GM12878 (cell line): ENCODE data around the gene ZNF124. TPM values are rescaled to one million over a fixed set of nuclear protein-coding genes. Genes with fewer than 3 reads are reported as not detected.
"Not testable (repeated sequence)": the region's sequence is repeated elsewhere in the genome, so short reads cannot be mapped to it uniquely, and the experiment has no call there.

Experiments used
- ATAC-seq: fragments of 200-7000 bp; cut with Tn5 transposase; 3 replicates; pipeline ENCODE4 v1.9.1; 2020; ENCODE audit warnings: mild to moderate bottlenecking, moderate library complexity
- BruUV-seq: library from RNA; stranded (reverse); fragments of 400-500 nt; replicated peaks from 2 replicates; lab custom pipeline; 2021; lab: Mats Ljungman, UMichigan
- CTCF ChIA-PET: fragments of 300-600 bp; sonication (Branson Sonifier 250); formaldehyde crosslinking; extraction: SDS; loops from one replicate; lab custom pipeline; 2021; ENCODE audit warnings: inconsistent platforms; lab: Yijun Ruan, JAX
- POLR2A ChIA-PET: fragments of 350-600 bp; formaldehyde crosslinking; extraction: SDS; loops from one replicate; lab custom pipeline; 2021; ENCODE audit warnings: inconsistent platforms; lab: Charles Lee
- RAD21 ChIA-PET: fragments of 300-600 bp; sonication (Branson Sonifier 250); formaldehyde crosslinking; loops from one replicate; lab custom pipeline; 2023; ENCODE audit warnings: antibody characterized with exemption; ENCODE audit not compliant: unreplicated experiment; lab: Charles Lee
- SMC1A ChIA-PET: fragments of 300-600 bp; sonication (Branson Sonifier 250); formaldehyde crosslinking; loops from one replicate; lab custom pipeline; 2023; ENCODE audit not compliant: unreplicated experiment, uncharacterized antibody; lab: Charles Lee
- DNase-seq: peaks from one replicate; pipeline ENCODE4 v3.0.0-alpha.2; 2011; ENCODE audit warnings: low read depth, low spot score
- FAIRE-seq: peaks from 3 replicates; lab custom pipeline; 2011; peaks lifted over from hg19 to GRCh38; lab: Jason Lieb, UNC
- H2AFZ ChIP-seq: 2 replicates; pipeline ENCODE4 v1.6.0; 2011; ENCODE audit warnings: low read depth, low read length, control low read depth; ENCODE audit not compliant: control insufficient read depth
- H3K27ac ChIP-seq: 2 replicates; pipeline ENCODE4 v1.5.1; 2011; ENCODE audit warnings: control low read depth; ENCODE audit not compliant: control insufficient read depth, insufficient read depth
- H3K27me3 ChIP-seq, 2 experiments: replicated peaks in 1 of 2; 2 replicates each; pipeline versions ENCODE4 v1.6.0 to v1.6.1; 2011; ENCODE audit warnings: low read length in 1 of 2; ENCODE audit not compliant: control insufficient read depth in 2 of 2, insufficient read depth in 2 of 2
- H3K36me3 ChIP-seq, 2 experiments: 2 replicates each; pipeline ENCODE4 v1.5.1; 2011; ENCODE audit warnings: low read length in 1 of 2; ENCODE audit not compliant: control insufficient read depth in 2 of 2, insufficient read depth in 2 of 2
- H3K4me1 ChIP-seq: 2 replicates; pipeline ENCODE4 v1.6.1; 2011; ENCODE audit warnings: mild to moderate bottlenecking, low read length, moderate library complexity, mixed read lengths; ENCODE audit not compliant: control insufficient read depth, insufficient read depth
- H3K4me2 ChIP-seq: 2 replicates; pipeline ENCODE4 v1.6.0; 2011; ENCODE audit warnings: control low read depth; ENCODE audit not compliant: control insufficient read depth, insufficient read depth
- H3K4me3 ChIP-seq: fragments of 200-600 bp; sonication (generic); 2 replicates; pipeline ENCODE4 v1.5.1; 2016
- H3K79me2 ChIP-seq: 2 replicates; pipeline ENCODE4 v1.6.0; 2011; ENCODE audit warnings: low read length; ENCODE audit not compliant: control insufficient read depth, insufficient read depth
- H3K9ac ChIP-seq: 2 replicates; pipeline ENCODE4 v1.8.0; 2011; ENCODE audit warnings: low read length, control low read depth, mixed read lengths; ENCODE audit not compliant: control insufficient read depth, insufficient read depth
- H3K9me3 ChIP-seq: replicated peaks from 3 replicates; pipeline ENCODE4 v1.5.1; 2011; ENCODE audit warnings: mild to moderate bottlenecking, low read length; ENCODE audit not compliant: control insufficient read depth, insufficient read depth
- H4K20me1 ChIP-seq: 2 replicates; pipeline ENCODE4 v1.6.0; 2011; ENCODE audit not compliant: control insufficient read depth, insufficient read depth
- CBFB ChIP-seq: IDR thresholded peaks from 2 replicates; pipeline ENCODE4 v1.6.1; 2016; ENCODE audit warnings: antibody characterized with exemption, low read depth
- MTA2 ChIP-seq: fragments of 450-650 bp; IDR thresholded peaks from 2 replicates; pipeline ENCODE4 v1.6.1; 2016; ENCODE audit warnings: low read depth, mild to moderate bottlenecking, moderate library complexity
- MXI1 ChIP-seq: fragments of 150-350 bp; IDR thresholded peaks from 2 replicates; pipeline ENCODE4 v1.6.1; 2011; ENCODE audit warnings: low read depth, mild to moderate bottlenecking, inconsistent platforms, low read length, improper control_type of control experiment
- NR2C1 ChIP-seq: fragments of 450-650 bp; IDR thresholded peaks from 2 replicates; pipeline ENCODE4 v1.6.1; 2017; ENCODE audit warnings: antibody characterized with exemption, mild to moderate bottlenecking, moderate library complexity
- NR2F1 ChIP-seq: fragments of 450-650 bp; conservative IDR thresholded peaks from 2 replicates; pipeline ENCODE4 v1.6.1; 2017; ENCODE audit warnings: mild to moderate bottlenecking
- ZNF207 ChIP-seq: fragments of 450-650 bp; IDR thresholded peaks from 2 replicates; pipeline ENCODE4 v1.6.1; 2014; ENCODE audit warnings: antibody characterized with exemption, mild to moderate bottlenecking, borderline replicate concordance
- ZNF217 ChIP-seq: fragments of 450-650 bp; IDR thresholded peaks from 2 replicates; pipeline ENCODE4 v1.6.1; 2017; ENCODE audit warnings: antibody characterized with exemption, mild to moderate bottlenecking
- WGBS: methylation state at CpG from one replicate; pipeline ENCODE4 v1.1.6; 2016; ENCODE audit warnings: low lambda C conversion rate; ENCODE audit not compliant: insufficient replicate concordance, insufficient coverage; ENCODE audit errors: missing lambda C conversion rate; 5-methylcytosine and 5-hydroxymethylcytosine counted together
- in situ Hi-C: fragments of 300-500 bp; cut with MboI; formaldehyde crosslinking; loops from 9 replicates; pipeline ENCODE4 v1.14.3; 2018; ENCODE audit warnings: mixed read lengths
- intact Hi-C: fragments of 100-400 bp; cut with micrococcal nuclease; formaldehyde crosslinking; loops from one replicate; pipeline ENCODE4 v1.14.2; 2022; ENCODE audit not compliant: unreplicated experiment
- polyA plus RNA-seq, 11 experiments: library from polyadenylated mRNA; depleted of rRNA in 4 of 11; unstranded in 6 of 11; stranded (reverse) in 5 of 11; fragments of >200 nt; fragmentation: Nextera tagmentation in 4 of 11; fragmentation: Illumina TruSeq in 1 of 11; extraction: Ambion mirVana in 4 of 11; extraction: Trizol in 1 of 11; gene quantifications; 1 replicate in 1 of 11; 2 replicates in 10 of 11; pipeline versions ENCODE4 v1.2.1 to v1.2.3, GENCODE V29; 2011 to 2016; ENCODE audit warnings: inconsistent platforms in 2 of 11, missing spikeins in 2 of 11, low read depth in 1 of 11
- total RNA-seq, 4 experiments: library from RNA; depleted of rRNA in 3 of 4; stranded (reverse); fragments of >200 nt in 3 of 4; fragmentation: Illumina TruSeq in 1 of 4; extraction: Trizol in 1 of 4; gene quantifications; 2 replicates each; pipeline versions ENCODE4 v1.2.1 to v1.2.3, GENCODE V29; 2013 to 2021

ZNF124 gene
- total and polyA plus RNA-seq, 10 of the 15 experiments (the other 5 are each of a cell fraction or from before 2014, with no cell fraction given): 6.8 to 37.5 (median 12.5) TPM

DNA sequence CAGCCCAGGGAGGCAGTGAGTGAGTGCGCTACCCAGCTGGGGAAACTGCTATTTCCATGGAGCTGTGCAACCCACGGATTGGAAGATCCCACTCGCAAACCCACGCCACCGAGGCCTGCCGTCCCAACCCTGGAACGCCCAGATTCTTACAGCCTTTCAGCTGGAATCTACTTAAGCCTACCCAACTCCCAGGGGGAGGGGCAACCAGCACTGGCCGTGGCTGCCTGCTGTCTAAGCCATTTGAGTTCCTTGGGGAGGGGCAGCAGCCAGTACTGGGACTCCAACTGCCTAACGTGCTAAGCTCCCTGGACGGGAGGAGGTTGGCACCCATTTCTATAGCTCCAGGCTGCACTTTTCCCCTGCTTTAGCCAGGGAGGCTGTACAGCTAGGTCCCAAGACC lies 40.6 kb downstream of the ZNF124 start (continued):
- TF ChIP-seq CBFB: no peak
- TF ChIP-seq MTA2: no peak
- no peak for TF ChIP-seq MXI1
- no peak for TF ChIP-seq ZNF217
- no peak for TF ChIP-seq ZNF207
- TF ChIP-seq, all 136 proteins: peak for 0

DNA sequence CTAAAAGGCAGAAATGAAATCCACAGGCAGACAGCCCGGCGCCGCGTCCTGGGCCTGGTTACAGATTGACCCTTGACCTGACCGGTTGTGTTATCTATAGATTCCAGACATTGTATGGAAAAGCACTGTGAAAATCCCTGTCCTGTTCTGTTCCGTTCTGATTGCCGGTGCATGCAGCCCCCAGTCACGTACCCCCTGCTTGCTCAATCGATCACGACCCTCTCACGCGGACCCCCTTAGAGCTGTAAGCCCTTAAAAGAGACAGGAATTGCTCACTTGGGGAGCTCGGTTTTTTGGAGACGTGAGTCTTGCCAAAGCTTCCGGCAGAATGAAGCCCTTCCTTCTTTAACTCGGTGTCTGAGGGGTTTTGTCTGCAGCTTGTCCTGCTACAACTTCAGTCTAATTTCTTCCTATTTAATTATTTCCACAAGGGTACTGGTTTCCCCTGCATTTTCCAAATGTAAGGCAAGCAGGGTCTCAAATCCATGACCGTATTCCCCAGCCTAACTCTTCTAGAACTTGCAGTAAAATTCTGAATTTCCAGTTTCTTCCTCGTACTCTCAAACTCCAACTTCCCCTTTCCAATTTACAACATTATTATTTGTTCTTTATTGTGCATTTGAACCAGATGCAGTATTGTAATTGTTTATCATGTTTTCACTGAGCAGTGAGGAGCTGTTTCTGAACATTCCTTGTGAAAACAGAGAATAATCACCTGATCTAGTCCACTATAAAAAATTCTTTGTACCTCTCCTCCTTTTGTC lies 44.1 kb downstream of the ZNF124 start:
- H3K79me2 ChIP-seq, H3K36me3 ChIP-seq, in situ Hi-C loops, POLR2A ChIA-PET, CTCF ChIA-PET, H3K27ac ChIP-seq, ATAC-seq, H2AFZ ChIP-seq, DNase-seq, H3K4me1 ChIP-seq, FAIRE-seq, H4K20me1 ChIP-seq, H3K27me3 ChIP-seq, H3K9ac ChIP-seq, H3K9me3 ChIP-seq, BruUV-seq: not testable (repeated sequence)
- ChIA-PET RAD21 (interaction anchor here (1.2 kb wide), 1 partner anchor 41 kb away, joined by 4 read pairs; no protein-coding TSS in a partner anchor), SMC1A (interaction anchor here (1.3 kb wide), 1 partner anchor 41 kb away, joined by 4 read pairs; no protein-coding TSS in a partner anchor)
- intact Hi-C loops: loop anchor here (2.0 kb wide), 1 partner anchor 41 kb away; no protein-coding TSS in a partner anchor
- 7% methylated on average over 13 of the region's 18 CpGs for WGBS
- peak overlapping the region; percentile 81 for H3K4me3 ChIP-seq
- peak overlapping the region; percentile 68 for H3K4me2 ChIP-seq
- TF ChIP-seq NR2C1 (peak; percentile 49; the same call in 1 of the 2 replicates), NR2F1 (peak; percentile 57)

DNA sequence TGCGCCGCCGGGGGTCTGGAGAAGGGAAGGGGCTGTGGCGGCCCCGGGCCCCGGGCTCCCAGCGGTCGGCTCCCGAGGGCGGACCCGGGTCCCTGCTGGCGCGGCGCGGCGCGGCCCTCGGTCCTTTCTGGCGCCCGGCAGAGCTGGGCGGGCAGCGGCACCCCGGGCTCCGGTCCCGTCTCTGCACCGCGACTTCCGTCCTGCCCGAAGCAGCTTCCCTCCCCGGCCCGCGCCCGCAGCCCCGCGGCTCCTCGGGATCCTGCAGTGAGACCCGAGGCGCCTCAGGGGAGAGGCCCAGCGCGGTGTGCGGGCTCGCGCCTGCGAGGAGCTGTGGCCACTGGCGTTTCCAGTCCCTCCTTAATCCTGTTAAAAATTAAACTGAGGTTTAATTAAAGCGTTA lies 45.2 kb downstream of the ZNF124 start:
- SMC1A ChIA-PET, H3K9ac ChIP-seq, H4K20me1 ChIP-seq, RAD21 ChIA-PET, H2AFZ ChIP-seq, H3K79me2 ChIP-seq, POLR2A ChIA-PET, H3K36me3 ChIP-seq, DNase-seq, CTCF ChIA-PET, intact Hi-C loops, in situ Hi-C loops, H3K9me3 ChIP-seq, H3K27me3 ChIP-seq, H3K4me1 ChIP-seq, H3K27ac ChIP-seq, BruUV-seq, H3K4me3 ChIP-seq, H3K4me2 ChIP-seq: not testable (repeated sequence)
- peak; percentile 69 for FAIRE-seq
- ATAC-seq: peak; percentile 83
- no CpG with 5 or more reads among the region's 46 CpGs for WGBS

DNA sequence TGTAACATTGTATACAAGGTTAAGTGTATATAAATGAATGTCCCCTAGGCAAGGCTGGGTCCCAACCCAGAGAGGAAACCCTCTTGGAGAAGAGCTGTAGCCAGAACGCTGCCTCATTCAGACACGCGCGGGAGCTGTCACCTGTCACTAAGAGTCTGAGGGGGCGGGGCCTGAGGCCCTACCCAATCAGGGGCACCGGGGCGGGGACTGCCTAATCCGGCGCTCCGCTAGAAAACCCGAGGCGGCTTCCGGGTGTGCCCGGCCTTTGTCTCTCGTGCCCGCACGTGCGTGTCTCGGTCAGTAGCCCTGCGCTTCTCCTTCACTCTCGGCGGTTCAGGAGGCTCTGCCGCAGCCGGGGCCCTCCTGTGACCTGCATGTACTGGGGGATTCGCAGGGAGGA lies 45.7 kb downstream of the ZNF124 start:
- BruUV-seq, H3K4me3 ChIP-seq, H3K79me2 ChIP-seq, H3K9me3 ChIP-seq, H4K20me1 ChIP-seq, POLR2A ChIA-PET, H3K27me3 ChIP-seq, RAD21 ChIA-PET, H3K9ac ChIP-seq, DNase-seq, H3K4me1 ChIP-seq, H3K27ac ChIP-seq, in situ Hi-C loops, CTCF ChIA-PET, intact Hi-C loops, H3K4me2 ChIP-seq, H2AFZ ChIP-seq, H3K36me3 ChIP-seq, SMC1A ChIA-PET: not testable (repeated sequence)
- no CpG with 5 or more reads among the region's 25 CpGs for WGBS
- peak; percentile 98 for FAIRE-seq
- peak; percentile 98 for ATAC-seq
